Measurements from ENCODE around the gene SHFL.

DNA sequence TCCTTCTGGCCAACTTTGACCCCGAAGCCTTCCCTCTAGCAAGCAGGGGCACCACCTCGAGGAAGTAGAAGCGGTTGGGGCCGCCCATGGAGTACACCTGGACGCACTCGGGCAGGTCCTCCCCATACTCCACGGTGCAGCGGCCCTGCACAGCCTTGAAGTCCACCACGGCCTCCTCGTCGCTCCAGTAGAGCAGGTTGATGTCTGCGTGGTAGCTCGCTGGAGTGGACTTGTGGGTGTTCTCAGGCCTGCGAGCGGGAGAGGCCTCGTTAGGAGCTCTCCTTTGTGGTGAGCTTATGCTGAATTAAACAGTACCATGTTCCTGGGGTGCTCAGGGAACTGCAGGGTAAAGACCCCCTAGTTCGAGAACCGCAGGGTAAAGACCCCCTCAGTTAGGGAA lies 55.9 kb downstream of the SHFL start:
- TF ChIP-seq, protein P1, sequence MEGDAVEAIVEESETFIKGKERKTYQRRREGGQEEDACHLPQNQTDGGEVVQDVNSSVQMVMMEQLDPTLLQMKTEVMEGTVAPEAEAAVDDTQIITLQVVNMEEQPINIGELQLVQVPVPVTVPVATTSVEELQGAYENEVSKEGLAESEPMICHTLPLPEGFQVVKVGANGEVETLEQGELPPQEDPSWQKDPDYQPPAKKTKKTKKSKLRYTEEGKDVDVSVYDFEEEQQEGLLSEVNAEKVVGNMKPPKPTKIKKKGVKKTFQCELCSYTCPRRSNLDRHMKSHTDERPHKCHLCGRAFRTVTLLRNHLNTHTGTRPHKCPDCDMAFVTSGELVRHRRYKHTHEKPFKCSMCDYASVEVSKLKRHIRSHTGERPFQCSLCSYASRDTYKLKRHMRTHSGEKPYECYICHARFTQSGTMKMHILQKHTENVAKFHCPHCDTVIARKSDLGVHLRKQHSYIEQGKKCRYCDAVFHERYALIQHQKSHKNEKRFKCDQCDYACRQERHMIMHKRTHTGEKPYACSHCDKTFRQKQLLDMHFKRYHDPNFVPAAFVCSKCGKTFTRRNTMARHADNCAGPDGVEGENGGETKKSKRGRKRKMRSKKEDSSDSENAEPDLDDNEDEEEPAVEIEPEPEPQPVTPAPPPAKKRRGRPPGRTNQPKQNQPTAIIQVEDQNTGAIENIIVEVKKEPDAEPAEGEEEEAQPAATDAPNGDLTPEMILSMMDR (IDR thresholded peaks at IDR 0.05): no peak
- TF ChIP-seq POLR2A (IDR thresholded peaks at IDR 0.05): no peak
